ENCODE results near the gene SCLY. TPM values are rescaled to one million over a fixed set of nuclear protein-coding genes. Genes with fewer than 3 reads are reported as not detected.

Gene SCLY
- total and polyA plus RNA-seq, 2 donors (not counting 1 experiment from before 2014, with no cell fraction given): 16.4 to 42.4 TPM

DNA sequence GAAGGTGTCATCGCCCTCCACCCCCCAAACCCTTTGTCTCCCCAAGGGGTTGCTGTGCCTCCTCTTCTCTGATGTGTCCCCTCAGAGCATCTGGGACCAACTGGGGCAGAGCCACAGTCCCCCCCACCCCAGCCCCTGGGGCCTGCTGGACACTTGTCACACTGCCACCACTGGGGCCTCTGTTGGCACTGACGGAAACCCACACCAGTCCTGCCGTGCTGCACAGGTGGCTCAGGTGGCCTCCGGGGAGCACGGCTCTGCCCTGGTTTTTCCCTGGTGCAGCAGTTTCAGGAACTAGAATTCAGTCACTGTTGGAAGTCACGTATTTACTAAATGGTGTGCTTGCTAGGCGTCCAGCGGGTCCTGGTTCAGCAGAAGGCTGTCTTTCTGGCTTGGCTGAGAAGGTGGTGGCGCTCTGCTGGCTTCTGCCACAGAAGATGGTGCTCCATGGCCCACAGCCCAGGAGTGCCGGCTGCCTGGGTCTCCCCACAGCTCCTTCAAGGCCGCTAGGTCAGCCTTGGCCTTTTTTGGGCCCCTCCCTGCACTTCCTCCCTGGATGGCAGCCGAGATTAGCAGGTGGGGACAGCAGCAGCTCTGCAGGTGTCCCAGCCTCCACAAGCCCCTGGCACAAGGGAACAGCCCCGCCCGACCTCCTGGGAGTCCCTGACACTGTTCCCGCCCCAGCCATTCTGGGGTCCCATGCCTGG lies 59.1 kb downstream of the SCLY start:
- peak; percentile 14 for ATAC-seq (ENCODE audit: low read depth)
- no peak overlapping the region for H3K4me3 Mint-ChIP-seq
- H2AFZ ChIP-seq (ENCODE audit: insufficient read depth, low read depth, low read length, poor library complexity, severe bottlenecking): no peak overlapping the region
- no peak overlapping the region for H3K4me3 ChIP-seq (ENCODE audit: control extremely low read depth in 1 of 5, extremely low read depth in 1 of 5, insufficient read depth in 1 of 5, low read depth in 2 of 5, low read length in 4 of 5)
- H3K4me1 Mint-ChIP-seq: peaks cover 4% of the 10 kb centered on the region
- peaks cover 0 to 8% (median 0%) of the 10 kb centered on the region in 4 experiments for H3K27me3 ChIP-seq (replicated peaks in 1 of 4; ENCODE audit: control extremely low read depth in 1 of 4, control insufficient read depth in 3 of 4, insufficient read depth in 4 of 4, low read length in 3 of 4)
- peaks cover 6% of the 10 kb centered on the region for H3K27me3 Mint-ChIP-seq
- TF ChIP-seq, protein P1, sequence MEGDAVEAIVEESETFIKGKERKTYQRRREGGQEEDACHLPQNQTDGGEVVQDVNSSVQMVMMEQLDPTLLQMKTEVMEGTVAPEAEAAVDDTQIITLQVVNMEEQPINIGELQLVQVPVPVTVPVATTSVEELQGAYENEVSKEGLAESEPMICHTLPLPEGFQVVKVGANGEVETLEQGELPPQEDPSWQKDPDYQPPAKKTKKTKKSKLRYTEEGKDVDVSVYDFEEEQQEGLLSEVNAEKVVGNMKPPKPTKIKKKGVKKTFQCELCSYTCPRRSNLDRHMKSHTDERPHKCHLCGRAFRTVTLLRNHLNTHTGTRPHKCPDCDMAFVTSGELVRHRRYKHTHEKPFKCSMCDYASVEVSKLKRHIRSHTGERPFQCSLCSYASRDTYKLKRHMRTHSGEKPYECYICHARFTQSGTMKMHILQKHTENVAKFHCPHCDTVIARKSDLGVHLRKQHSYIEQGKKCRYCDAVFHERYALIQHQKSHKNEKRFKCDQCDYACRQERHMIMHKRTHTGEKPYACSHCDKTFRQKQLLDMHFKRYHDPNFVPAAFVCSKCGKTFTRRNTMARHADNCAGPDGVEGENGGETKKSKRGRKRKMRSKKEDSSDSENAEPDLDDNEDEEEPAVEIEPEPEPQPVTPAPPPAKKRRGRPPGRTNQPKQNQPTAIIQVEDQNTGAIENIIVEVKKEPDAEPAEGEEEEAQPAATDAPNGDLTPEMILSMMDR (IDR thresholded peaks at IDR 0.05): no peak
- TF ChIP-seq EZH2 (IDR thresholded peaks at IDR 0.05; ENCODE audit: borderline replicate concordance, insufficient read depth, low read depth, low read length, poor library complexity, severe bottlenecking): no peak
- WGBS (ENCODE audit: insufficient coverage): 34% methylated on average over 14 of the region's 15 CpGs
- CTCF ChIA-PET: no interaction called here
- H3K9ac ChIP-seq (ENCODE audit: low read length): no peak overlapping the region
- H4K20me1 ChIP-seq (ENCODE audit: control insufficient read depth, insufficient read depth, low read length, poor library complexity, severe bottlenecking): no peaks in the 10 kb centered on the region
- H3K79me2 ChIP-seq (ENCODE audit: control insufficient read depth, insufficient read depth, low read length): no peaks in the 10 kb centered on the region
- H3K27ac ChIP-seq (ENCODE audit: low read length in 2 of 2): no peak overlapping the region
- POLR2A ChIA-PET: no interaction called here
- no peak overlapping the region for H3K4me2 ChIP-seq (replicated peaks; ENCODE audit: low read depth, low read length, poor library complexity, severe bottlenecking)
- intact Hi-C loops (cut with micrococcal nuclease): no loop called here
- peaks cover 4 to 8% of the 10 kb centered on the region in 2 donors for H3K4me1 ChIP-seq (ENCODE audit: control insufficient read depth in 2 of 2, insufficient read depth in 2 of 2, low read length in 2 of 2)
- H3K9me3 Mint-ChIP-seq (ENCODE audit: insufficient read depth): no peaks in the 10 kb centered on the region
- DNase-seq: no peak
- peaks cover 0 to 9% (median 0%) of the 10 kb centered on the region in 3 donors for H3K9me3 ChIP-seq (ENCODE audit: control extremely low read depth in 1 of 3, control insufficient read depth in 2 of 3, insufficient read depth in 1 of 3, low read length in 2 of 3)
- H3K27ac Mint-ChIP-seq: no peak overlapping the region
- H3K36me3 ChIP-seq (replicated peaks in 1 of 2; ENCODE audit: control extremely low read depth in 1 of 2, control insufficient read depth in 1 of 2, extremely low read depth in 1 of 2, insufficient read depth in 2 of 2, low read length in 1 of 2): no peaks in the 10 kb centered on the region

DNA sequence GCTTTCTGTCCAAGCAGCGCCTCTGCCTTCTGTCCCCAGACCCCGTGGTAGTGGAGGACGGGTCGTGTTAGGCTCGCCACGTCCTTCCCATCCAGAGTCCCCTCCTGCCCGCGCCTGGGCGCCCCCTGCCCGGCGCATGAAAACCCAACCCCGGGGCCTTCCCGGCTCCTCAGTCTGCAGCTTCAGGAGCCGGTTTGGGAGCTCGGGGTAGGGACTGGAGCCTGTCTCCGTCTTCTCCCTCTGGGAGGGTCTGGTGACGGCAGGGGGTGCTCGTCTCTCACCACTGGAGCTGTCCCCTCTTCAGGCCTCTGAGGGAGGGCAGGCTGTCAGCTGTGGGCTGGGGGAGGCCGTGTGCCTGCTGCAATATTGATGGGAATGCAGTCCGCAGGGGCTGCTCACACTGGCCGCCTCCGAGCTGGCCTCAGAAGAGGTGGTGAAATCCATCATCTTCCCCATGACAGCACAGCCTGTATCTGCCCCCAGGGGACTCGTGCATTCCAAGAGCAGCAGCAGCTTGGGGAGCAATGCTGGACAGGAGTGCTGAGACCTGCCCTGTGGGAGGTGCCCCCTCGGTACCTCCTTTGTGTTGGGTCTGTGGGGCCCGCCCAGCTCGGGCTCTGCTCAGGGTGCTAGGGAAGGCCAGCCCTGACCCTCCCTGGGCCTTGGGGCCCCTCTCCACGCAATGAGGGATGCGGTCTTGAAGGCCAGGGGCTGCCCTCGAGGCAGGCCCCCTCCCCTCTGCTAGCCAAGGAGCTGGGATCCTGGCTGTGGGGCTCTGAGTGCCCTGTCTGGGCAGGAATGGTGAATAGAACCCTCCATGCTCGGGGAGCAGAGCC lies 59.9 kb downstream of the SCLY start:
- Histone ChIP-seq H2AFZ (ENCODE audit: insufficient read depth, low read depth, low read length, poor library complexity, severe bottlenecking) (no peak overlapping the region), H3K36me3 (replicated peaks in 1 of 2; ENCODE audit: control extremely low read depth in 1 of 2, control insufficient read depth in 1 of 2, extremely low read depth in 1 of 2, insufficient read depth in 2 of 2, low read length in 1 of 2) (no peaks in the 10 kb centered on the region), H3K79me2 (ENCODE audit: control insufficient read depth, insufficient read depth, low read length) (no peaks in the 10 kb centered on the region), H3K4me3 (ENCODE audit: control extremely low read depth in 1 of 5, extremely low read depth in 1 of 5, insufficient read depth in 1 of 5, low read depth in 2 of 5, low read length in 4 of 5) (no peak overlapping the region), H3K27ac (ENCODE audit: low read length in 2 of 2) (no peak overlapping the region), H4K20me1 (ENCODE audit: control insufficient read depth, insufficient read depth, low read length, poor library complexity, severe bottlenecking) (no peaks in the 10 kb centered on the region), H3K9ac (ENCODE audit: low read length) (no peak overlapping the region), H3K4me1 (ENCODE audit: control insufficient read depth in 2 of 2, insufficient read depth in 2 of 2, low read length in 2 of 2) (peaks cover 4 to 8% of the 10 kb centered on the region in 2 donors), H3K27me3 (replicated peaks in 1 of 4; ENCODE audit: control extremely low read depth in 1 of 4, control insufficient read depth in 3 of 4, insufficient read depth in 4 of 4, low read length in 3 of 4) (peaks cover 0 to 8% (median 0%) of the 10 kb centered on the region in 4 experiments), H3K9me3 (ENCODE audit: control extremely low read depth in 1 of 3, control insufficient read depth in 2 of 3, insufficient read depth in 1 of 3, low read length in 2 of 3) (peaks cover 0 to 10% (median 0%) of the 10 kb centered on the region in 3 donors), H3K4me2 (replicated peaks; ENCODE audit: low read depth, low read length, poor library complexity, severe bottlenecking) (no peak overlapping the region)
- intact Hi-C loops (cut with micrococcal nuclease): no loop called here
- no peak for TF ChIP-seq EZH2 (IDR thresholded peaks at IDR 0.05; ENCODE audit: borderline replicate concordance, insufficient read depth, low read depth, low read length, poor library complexity, severe bottlenecking)
- TF ChIP-seq, protein P1 (IDR thresholded peaks at IDR 0.05): no peak
- POLR2A ChIA-PET: no interaction called here
- Mint-ChIP-seq H3K27me3 (peaks cover 6% of the 10 kb centered on the region), H3K27ac (no peak overlapping the region), H3K4me1 (peaks cover 4% of the 10 kb centered on the region), H3K4me3 (no peak overlapping the region), H3K9me3 (ENCODE audit: insufficient read depth) (no peaks in the 10 kb centered on the region)
- no peak for ATAC-seq (ENCODE audit: low read depth)
- WGBS (ENCODE audit: insufficient coverage): 78% methylated on average over 26 of the region's 30 CpGs
- CTCF ChIA-PET: no interaction called here
- DNase-seq: no peak
